Embryonic facial prominence (tissue), 1 donor: ENCODE measurements around the gene HIPK1.
"Not testable (repeated sequence)": the region's sequence is repeated elsewhere in the genome, so short reads cannot be mapped to it uniquely, and the experiment has no call there.

Source experiments
- DNase-seq: peaks from one replicate; pipeline ENCODE4 v3.0.0-alpha.2; 2016; ENCODE audit errors: extremely low spot score

Gene HIPK1

DNA sequence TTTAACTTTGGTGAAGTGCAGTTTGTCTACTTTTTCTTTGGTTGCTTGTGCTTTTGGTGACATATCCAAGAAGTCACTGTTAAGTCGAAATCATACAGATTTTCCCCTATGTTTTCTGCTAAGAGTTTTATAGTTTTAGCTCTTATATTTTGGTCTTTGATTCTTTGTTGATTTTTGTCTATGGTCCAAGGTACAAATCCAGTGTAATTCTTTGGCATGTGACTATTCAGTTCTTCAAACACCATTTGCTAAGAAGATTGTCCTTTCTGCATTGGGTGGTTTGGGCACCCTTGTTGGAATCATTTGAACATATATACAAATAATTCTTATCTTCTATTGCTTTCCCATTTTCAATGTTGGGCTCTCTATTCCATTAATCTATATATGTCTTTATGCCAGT is 16.2 kb downstream of the HIPK1 start:
- DNase-seq = no peak

DNA sequence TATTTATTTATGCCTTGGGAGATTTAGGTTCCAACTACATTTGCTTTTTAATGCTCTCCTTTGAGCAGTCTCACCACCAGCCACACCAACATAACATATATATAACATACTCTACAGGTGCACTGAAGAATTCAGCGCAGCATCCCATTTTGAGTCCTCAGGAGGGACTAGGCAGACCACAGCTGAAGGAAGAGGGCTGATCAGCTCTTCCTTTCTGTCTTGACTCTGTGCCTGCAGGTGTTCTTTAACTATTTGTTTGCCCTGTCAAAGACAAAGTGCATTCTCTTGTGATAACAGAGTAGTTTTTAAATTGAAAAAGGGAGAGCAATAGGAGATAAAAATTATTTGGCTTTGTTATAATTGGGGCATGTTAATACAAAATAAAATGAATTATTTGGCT is 17.0 kb downstream of the HIPK1 start:
- no peak for DNase-seq

DNA sequence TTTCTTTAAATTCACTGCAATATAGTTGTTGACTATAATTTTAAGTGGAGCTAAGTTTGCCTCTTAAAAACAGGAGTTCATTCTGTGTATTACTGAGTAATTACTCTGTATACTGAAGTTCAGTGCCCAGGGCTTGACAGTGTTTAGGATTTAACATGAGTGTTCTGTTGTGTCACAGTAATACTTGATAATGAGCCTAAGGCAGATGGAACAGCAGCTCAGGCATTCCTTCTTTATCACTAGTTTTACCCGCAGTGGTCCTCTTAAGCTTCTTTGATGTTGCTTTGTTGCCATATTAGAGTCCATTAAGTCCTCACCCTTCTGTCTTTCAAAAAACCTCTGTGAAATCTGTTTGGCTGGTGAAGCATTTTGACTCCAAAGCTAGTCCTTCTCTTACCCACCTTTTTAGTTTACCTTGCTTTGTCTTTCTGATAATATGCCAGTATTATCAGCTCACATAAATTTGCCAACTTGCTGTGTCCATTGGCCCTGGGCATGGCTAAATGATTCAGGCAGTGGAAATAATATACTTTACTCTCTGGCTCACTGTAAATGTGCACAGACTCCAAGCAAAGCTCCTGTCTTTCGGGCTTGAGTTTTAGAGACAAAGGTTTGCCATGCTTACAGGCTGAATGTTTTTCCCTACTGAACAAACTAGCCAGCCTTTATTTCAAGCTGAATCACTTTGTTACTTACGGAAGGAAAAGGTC is 17.7 kb downstream of the HIPK1 start:
- DNase-seq = no peak

DNA sequence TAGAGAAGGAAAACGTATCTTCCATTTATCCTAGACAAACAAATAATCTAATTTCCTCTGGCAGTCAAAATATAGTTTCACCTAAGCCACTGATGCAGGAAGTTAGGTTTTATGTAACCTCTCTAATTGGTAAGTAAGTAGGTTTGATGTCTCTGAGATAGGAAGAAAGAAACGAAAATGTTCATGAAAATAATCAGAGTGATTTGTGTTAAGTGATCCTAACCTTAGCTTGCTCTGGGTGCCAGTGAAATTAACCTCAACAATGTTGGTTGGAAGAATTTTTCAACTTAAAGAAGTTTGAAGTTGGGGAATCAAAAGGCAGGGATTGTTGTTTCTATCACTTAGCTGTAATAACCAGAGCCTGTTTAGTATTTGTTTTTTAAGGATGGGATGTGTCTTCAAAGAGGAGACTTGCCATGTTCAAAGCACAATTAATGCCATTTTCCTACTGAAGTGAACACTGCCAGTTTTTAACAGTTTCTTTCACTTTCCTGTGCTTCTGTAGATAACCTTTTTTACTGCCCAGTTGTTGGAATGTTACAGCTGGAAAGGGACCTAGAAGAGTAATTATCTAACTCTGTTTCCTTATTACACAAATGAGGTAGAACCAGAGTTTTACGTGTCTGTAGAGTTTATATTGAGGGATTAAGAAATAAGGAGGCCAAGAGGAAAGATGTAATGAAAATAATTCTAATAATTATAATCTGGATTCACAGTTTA is 18.4 kb downstream of the HIPK1 start:
- no peak for DNase-seq

DNA sequence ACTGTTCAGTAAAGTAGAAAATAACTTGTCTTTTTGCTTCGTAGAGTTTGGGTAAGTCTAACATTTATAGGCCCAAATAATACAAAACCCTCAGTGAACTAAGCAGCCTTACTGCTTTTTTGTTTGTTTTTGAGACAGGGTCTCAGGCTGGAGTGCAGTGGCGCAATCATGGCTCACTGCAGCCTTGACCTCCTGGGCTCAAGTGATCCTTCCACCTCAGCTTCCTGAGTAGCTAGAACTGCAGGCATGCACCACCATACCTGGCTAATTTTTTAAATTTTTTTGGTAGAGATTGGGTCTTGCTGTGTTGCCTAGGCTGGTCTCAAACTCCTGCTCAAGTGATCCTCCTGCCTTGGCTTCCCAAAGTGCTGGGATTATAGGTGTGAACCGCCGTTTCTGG is 19.0 kb downstream of the HIPK1 start:
- DNase-seq = not testable (repeated sequence)

DNA sequence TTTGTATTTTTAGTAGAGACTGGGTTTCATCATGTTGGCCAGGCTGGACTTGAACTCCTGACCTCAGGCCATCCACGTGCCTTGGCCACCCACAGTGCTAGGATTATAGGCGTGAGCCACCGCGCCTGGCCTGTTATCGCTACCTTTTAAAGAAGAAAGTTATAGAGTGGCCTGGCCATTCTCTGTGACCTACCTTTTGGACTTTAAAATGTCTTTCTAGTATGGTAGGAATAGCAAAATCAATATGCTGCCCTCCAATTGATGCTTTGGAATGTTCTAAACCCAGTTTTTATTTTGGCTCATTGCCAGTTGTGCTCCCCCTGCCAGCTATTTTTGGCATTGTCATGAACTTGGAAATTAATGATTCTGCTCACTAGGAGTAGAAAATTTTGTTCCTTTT is 19.9 kb downstream of the HIPK1 start:
- no peak for DNase-seq

DNA sequence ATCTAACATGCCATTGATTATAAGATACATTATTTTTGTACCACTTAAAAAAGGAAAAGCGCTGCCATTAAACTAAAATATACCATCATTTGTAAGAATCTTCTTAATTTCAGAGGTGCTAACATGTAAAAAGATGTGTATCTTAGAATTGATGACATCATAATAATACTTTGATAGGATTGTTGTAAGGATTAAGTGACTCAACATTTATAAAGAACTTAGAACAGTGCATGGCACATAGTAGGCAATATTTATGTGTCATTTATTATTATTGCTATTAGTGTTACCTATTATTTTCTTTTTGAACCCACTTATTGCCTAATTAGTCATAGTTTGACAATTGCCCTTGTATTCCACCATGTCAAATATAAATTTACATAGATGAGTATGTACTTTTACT is 21.8 kb downstream of the HIPK1 start:
- DNase-seq = no peak

DNA sequence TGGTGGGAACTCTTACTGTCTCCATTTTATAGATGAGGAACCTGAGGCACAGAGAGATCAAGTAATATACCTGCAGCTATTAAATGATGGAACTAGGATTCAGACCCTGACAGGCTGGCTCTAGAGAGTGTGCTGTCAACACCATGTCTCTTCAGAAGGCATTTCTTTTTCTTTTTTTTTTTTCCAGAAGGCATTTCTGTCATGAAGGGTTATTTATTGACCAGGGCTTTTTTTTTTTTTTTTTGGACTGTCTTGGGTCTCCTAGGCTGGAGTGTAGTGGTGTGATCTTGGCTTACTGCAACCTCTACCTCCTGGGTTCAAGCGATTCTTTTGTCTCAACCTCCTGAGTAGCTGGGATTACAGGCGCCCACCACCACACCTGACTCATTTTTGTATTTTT is 22.6 kb downstream of the HIPK1 start:
- no peak for DNase-seq

DNA sequence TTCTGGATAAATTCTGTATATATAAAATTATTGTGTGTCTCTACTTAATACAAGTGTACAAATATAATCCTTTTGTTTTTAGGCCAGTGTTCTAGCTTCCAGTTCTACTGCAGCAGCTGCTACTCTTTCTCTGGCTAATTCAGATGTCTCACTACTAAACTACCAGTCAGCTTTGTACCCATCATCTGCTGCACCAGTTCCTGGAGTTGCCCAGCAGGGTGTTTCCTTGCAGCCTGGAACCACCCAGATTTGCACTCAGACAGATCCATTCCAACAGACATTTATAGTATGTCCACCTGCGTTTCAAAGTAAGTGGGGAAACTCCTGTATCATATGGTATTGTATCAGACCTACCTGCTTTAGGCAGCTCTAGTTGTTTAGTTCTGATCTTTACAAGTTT is 28.9 kb downstream of the HIPK1 start:
- DNase-seq = no peak

DNA sequence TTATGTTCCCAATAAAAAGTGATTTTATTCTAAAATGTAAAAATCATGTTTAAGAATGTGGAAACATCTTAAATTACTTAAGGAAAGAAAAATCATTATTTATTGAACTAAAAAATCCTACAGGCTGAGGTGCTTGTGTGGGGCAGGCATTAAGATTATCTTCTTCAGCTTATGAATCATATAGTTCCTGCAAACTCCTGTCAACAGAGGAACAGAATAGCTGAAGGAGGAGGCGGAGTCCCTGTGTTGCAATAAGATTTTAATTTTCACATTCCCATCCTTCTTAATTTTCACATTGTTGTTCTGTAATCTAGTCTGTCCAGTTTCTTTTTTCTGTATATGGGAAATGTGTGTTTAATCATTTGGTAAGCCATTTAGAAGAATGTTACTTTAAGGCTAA is 29.6 kb downstream of the HIPK1 start:
- no peak for DNase-seq

DNA sequence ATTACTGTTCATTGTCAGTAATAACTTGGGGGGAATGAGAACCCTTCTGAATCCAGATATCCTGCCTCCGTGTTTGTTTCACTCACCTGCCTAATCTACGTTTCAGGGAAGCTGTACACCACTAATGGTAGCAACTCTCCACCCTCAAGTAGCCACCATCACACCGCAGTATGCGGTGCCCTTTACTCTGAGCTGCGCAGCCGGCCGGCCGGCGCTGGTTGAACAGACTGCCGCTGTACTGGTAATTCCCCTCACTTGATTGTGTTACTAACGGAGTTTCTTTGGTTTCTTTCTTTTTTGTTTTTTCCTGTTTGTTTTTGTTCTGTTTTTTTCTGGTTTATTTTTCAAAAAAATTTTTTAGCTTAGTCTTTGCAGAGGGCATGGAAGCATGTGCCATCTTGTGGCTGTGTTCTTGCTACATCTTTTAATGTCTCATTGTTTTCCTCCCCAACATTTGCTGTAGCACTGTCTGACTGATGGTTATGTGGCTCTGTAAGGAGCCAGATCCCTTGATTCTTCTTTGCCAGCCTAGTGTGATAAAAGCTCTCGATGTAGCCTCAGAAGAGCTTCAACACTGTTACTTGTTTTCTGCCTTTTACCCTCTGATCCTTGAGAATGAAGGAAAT is 34.3 kb downstream of the HIPK1 start:
- DNase-seq = no peak

DNA sequence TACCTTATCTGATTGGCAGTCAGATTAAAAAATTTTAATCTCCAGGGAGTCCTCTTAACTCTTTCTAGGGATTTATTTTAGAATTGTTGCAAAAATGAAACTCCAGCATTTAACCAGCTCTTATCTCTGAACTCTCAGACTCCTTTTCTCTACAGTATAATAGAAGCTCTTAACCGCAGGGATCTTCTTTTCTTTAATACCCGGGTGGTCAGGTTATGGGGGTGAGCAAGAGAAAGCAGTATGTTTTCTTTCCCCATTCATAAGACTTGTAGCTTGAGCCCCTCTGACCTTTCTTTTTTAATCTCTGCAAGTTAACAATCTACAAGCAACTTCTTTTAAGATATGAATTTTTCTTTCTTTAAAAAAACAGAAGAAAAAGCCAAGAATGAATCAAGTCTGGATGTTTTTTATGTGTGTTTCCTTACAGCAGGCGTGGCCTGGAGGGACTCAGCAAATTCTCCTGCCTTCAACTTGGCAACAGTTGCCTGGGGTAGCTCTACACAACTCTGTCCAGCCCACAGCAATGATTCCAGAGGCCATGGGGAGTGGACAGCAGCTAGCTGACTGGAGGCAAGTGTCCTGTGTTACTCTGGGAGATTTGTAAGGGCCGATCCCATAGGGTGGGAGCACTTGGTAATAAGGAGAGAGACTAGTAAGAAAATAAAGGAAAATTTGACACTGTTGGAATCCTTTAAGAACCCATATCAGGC is 36.7 kb downstream of the HIPK1 start:
- DNase-seq = no peak

DNA sequence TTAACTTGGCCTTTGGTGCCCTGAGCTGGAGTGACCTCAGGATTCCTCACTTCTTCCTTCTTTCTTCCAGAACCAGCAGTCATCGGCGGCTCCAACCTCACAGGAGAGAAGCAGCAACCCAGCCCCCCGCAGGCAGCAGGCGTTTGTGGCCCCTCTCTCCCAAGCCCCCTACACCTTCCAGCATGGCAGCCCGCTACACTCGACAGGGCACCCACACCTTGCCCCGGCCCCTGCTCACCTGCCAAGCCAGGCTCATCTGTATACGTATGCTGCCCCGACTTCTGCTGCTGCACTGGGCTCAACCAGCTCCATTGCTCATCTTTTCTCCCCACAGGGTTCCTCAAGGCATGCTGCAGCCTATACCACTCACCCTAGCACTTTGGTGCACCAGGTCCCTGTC is 43.8 kb downstream of the HIPK1 start:
- DNase-seq = no peak

DNA sequence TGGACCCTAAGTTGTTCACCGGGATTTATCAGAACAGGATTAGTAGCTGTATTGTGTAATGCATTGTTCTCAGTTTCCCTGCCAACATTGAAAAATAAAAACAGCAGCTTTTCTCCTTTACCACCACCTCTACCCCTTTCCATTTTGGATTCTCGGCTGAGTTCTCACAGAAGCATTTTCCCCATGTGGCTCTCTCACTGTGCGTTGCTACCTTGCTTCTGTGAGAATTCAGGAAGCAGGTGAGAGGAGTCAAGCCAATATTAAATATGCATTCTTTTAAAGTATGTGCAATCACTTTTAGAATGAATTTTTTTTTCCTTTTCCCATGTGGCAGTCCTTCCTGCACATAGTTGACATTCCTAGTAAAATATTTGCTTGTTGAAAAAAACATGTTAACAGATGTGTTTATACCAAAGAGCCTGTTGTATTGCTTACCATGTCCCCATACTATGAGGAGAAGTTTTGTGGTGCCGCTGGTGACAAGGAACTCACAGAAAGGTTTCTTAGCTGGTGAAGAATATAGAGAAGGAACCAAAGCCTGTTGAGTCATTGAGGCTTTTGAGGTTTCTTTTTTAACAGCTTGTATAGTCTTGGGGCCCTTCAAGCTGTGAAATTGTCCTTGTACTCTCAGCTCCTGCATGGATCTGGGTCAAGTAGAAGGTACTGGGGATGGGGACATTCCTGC is 46.2 kb downstream of the HIPK1 start:
- DNase-seq = no peak

DNA sequence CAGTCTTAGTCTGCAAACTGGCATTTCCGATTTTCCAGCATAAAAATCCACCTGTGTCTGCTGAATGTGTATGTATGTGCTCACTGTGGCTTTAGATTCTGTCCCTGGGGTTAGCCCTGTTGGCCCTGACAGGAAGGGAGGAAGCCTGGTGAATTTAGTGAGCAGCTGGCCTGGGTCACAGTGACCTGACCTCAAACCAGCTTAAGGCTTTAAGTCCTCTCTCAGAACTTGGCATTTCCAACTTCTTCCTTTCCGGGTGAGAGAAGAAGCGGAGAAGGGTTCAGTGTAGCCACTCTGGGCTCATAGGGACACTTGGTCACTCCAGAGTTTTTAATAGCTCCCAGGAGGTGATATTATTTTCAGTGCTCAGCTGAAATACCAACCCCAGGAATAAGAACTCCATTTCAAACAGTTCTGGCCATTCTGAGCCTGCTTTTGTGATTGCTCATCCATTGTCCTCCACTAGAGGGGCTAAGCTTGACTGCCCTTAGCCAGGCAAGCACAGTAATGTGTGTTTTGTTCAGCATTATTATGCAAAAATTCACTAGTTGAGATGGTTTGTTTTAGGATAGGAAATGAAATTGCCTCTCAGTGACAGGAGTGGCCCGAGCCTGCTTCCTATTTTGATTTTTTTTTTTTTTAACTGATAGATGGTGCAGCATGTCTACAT is 47.6 kb downstream of the HIPK1 start:
- DNase-seq = no peak

DNA sequence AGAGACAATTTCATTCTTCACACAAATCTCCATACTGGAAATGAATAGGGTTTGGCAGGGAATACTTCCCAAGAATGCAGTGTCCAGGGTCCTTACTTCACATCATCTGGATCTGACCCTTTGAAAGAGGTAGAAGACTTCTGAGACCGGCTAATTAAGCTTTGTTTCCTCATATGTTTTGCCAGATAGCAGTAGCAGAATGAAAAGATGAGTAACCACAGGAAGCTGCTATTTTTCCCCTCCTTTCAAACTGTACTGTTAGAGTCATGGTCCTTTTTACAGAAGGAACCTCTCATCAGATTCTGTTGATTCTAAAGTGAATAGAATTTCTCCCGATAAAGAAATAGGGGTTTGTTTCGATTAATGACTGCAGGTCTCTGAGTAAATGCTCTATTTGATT is 48.8 kb downstream of the HIPK1 start:
- no peak for DNase-seq

DNA sequence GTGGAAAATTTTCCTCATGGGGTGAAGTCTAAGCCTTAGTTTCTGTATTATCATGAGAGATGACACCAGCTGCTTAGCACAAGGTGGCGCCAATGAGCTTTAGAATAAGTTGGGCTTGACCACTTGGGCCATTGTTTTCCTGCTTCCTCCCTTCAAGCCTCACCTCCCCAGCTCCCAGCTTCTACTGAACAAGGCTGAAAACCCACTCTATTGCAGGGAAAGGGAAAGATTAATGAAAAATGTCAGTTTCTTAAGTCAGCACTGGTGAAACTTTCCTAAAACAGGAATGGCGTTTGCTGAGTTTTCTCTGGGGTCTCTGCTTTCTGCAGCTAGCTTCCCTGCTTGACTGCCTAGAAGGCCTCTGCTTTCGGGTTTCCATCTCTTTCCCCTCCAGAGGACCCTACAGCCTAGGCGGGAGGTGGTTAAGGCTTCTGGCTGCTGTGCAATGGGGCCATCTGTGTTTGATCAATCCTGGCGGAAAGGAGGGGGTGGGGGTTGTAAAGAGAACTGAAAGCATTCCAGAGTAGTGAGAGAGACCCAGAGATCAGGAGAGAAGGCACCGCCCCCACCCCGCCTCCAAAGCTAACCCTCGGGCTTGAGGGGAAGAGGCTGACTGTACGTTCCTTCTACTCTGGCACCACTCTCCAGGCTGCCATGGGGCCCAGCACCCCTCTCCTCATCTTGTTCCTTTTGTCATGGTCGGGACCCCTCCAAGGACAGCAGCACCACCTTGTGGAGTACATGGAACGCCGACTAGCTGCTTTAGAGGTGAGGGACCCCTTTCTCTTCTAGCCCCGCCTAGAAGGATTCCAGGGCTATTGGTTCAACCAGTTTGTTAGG is 50.0 kb downstream of the HIPK1 start, which contains the start of gene OLFML3:
Gene OLFML3, plus strand, starts transcription at position 612 of the 840 bp plus-strand sequence. Its CDS starts 43 bp downstream, at position 655.
- peak; percentile 95 for DNase-seq

DNA sequence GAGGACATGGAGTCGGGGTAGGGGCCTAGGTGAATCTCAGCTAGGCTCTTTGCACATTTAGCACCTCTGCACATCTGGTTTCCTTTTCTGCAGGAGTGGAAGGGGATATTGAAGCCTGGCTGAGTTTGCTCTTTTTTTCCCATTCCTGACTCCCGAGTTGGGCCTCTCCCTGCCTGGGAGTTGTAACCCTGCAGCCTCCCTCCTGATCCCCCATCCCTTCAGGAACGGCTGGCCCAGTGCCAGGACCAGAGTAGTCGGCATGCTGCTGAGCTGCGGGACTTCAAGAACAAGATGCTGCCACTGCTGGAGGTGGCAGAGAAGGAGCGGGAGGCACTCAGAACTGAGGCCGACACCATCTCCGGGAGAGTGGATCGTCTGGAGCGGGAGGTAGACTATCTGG is 51.0 kb downstream of the HIPK1 start:
- peak; percentile 70 for DNase-seq

DNA sequence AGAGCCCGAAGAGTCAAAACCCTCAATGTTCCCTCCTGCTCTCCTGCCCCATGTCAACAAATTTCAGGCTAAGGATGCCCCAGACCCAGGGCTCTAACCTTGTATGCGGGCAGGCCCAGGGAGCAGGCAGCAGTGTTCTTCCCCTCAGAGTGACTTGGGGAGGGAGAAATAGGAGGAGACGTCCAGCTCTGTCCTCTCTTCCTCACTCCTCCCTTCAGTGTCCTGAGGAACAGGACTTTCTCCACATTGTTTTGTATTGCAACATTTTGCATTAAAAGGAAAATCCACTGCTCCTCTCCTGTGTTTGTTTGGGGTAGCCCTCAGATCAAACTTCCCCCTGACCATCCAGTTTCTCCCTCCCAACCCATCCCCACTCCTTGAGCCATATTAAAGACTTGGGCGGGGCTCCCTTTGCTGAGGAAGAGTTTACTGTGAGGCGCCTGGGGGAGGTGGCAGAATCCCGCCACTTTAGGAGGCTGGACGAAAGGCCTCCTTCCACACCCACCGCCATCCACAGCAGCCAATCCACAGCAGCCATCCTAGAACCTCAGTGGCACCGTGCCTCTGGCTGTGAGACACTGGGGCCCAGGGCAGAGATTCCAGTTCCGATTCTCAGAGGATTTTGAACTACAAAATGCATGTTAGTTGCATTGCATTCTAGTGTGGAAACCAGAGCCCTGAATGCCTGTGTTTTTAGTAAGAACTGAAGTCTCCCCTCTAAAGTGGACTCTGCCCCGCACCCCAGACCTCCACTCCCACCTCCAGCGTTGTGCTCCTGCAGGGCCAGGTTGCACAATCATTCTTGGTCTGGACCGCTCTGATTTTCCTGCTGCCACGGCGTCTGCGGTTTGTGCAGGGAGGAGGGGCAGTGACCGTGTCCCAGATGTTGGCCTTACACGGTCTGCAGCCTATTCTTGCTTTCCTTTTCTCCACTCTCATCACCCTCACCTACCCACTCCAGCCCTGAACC is 53.1 kb downstream of the HIPK1 start:
- DNase-seq = no peak
